Caco-2 (cell line): ENCODE data around the gene ADD2. TPM values are rescaled to one million over a fixed set of nuclear protein-coding genes. Genes with fewer than 3 reads are reported as not detected.

Experiments used
- BruUV-seq: library from RNA; stranded (reverse); fragments of 400-500 nt; replicated peaks from 2 replicates; lab custom pipeline; 2021; lab: Mats Ljungman, UMichigan
- CTCF ChIA-PET: fragments of 300-600 bp; sonication (Branson Sonifier 250); formaldehyde crosslinking; loops from one replicate; lab custom pipeline; 2022; ENCODE audit warnings: antibody characterized with exemption; lab: Charles Lee
- POLR2A ChIA-PET: fragments of 300-600 bp; sonication (Branson Sonifier 250); formaldehyde crosslinking; loops from one replicate; lab custom pipeline; 2022; ENCODE audit warnings: antibody characterized with exemption; lab: Charles Lee
- DNase-seq, 2 experiments: peaks; one replicate each; pipeline versions ENCODE4 v3.0.0 to v3.0.0-alpha.2; 2020 to 2022
- H3K27me3 ChIP-seq: replicated peaks from 2 replicates; pipeline ENCODE4 v1.6.0; 2011; ENCODE audit warnings: low read length; ENCODE audit not compliant: control insufficient read depth, insufficient read depth
- H3K36me3 ChIP-seq: 2 replicates; pipeline ENCODE4 v1.5.1; 2011; ENCODE audit warnings: low read length; ENCODE audit not compliant: control insufficient read depth, insufficient read depth
- H3K4me1 ChIP-seq: fragments of 250-450 bp; sonication (Bioruptor Pico); 2 replicates; pipeline ENCODE4 v1.5.1; 2020; ENCODE audit warnings: mild to moderate bottlenecking
- H3K4me3 ChIP-seq: 2 replicates; pipeline ENCODE4 v1.5.1; 2011; ENCODE audit warnings: low read depth, mild to moderate bottlenecking, control low read depth, low read length
- H3K9me3 ChIP-seq: fragments of 250-450 bp; sonication (Bioruptor Pico); 2 replicates; pipeline ENCODE4 v1.5.1; 2020; ENCODE audit warnings: mild to moderate bottlenecking, moderate library complexity
- H3K27ac Mint-ChIP-seq: one replicate; pipeline ENCODE4 v1.8.0; 2022; ENCODE audit warnings: mixed read lengths; ENCODE audit not compliant: unreplicated experiment
- H3K27me3 Mint-ChIP-seq: one replicate; pipeline ENCODE4 v1.8.0; 2022; ENCODE audit warnings: mixed read lengths; ENCODE audit not compliant: insufficient read depth, unreplicated experiment
- H3K36me3 Mint-ChIP-seq: one replicate; pipeline ENCODE4 v1.8.0; 2022; ENCODE audit warnings: mild to moderate bottlenecking, mixed read lengths; ENCODE audit not compliant: insufficient read depth, unreplicated experiment
- H3K4me1 Mint-ChIP-seq: one replicate; pipeline ENCODE4 v1.8.0; 2022; ENCODE audit warnings: low read depth, mixed read lengths; ENCODE audit not compliant: unreplicated experiment
- H3K4me3 Mint-ChIP-seq: one replicate; pipeline ENCODE4 v1.8.0; 2022; ENCODE audit warnings: mild to moderate bottlenecking, moderate library complexity, mixed read lengths; ENCODE audit not compliant: unreplicated experiment
- H3K9me3 Mint-ChIP-seq: one replicate; pipeline ENCODE4 v1.8.0; 2022; ENCODE audit warnings: mixed read lengths; ENCODE audit not compliant: unreplicated experiment
- intact Hi-C: fragments of 100-400 bp; cut with micrococcal nuclease; formaldehyde crosslinking; loops from one replicate; pipeline ENCODE4 v1.10.0; 2022; ENCODE audit not compliant: unreplicated experiment
- total RNA-seq: library from RNA; stranded (reverse); gene quantifications from 2 replicates; pipeline ENCODE4 v1.2.3, GENCODE V29; 2022
- TF ChIP-seq, protein P1 (sequence below), 2 experiments: fragments of 200-600 bp in 1 of 2; IDR thresholded peaks; 1 replicate in 1 of 2; 2 replicates in 1 of 2; pipeline versions ENCODE4 v1.5.1 to v1.8.0; 2011 to 2022; ENCODE audit warnings: antibody characterized with exemption in 1 of 2, control low read depth in 1 of 2, inconsistent platforms in 1 of 2, low read depth in 1 of 2, low read length in 1 of 2, mild to moderate bottlenecking in 1 of 2, moderate library complexity in 1 of 2; ENCODE audit not compliant: insufficient read depth in 1 of 2, severe bottlenecking in 1 of 2, unreplicated experiment in 1 of 2

Gene ADD2
- total RNA-seq, 1 experiment from 2014 or later = not detected

- peaks cover 1% of the 10 kb centered on the region; the same call in 1 of the 2 replicates for H3K27me3 ChIP-seq
- no peaks in the 10 kb centered on the region for H3K36me3 ChIP-seq
- DNase-seq = no peak
- no TSS peak for BruUV-seq
- H3K9me3 ChIP-seq = no peaks in the 10 kb centered on the region
- H3K4me3 Mint-ChIP-seq = no peak overlapping the region
- POLR2A ChIA-PET = no interaction called here
- H3K27me3 Mint-ChIP-seq = peaks cover 21% of the 10 kb centered on the region
- no peaks in the 10 kb centered on the region for H3K4me1 ChIP-seq
- intact Hi-C loops = no loop called here
- H3K4me1 Mint-ChIP-seq = no peaks in the 10 kb centered on the region
- H3K36me3 Mint-ChIP-seq = no peaks in the 10 kb centered on the region
- CTCF ChIA-PET = interaction anchor here (0.7 kb wide), 1 partner anchor 25 kb away, joined by 3 read pairs; no protein-coding TSS in a partner anchor
- H3K27ac Mint-ChIP-seq = no peak overlapping the region
- H3K9me3 Mint-ChIP-seq = no peaks in the 10 kb centered on the region
- H3K4me3 ChIP-seq = no peak overlapping the region
- TF ChIP-seq, protein P1, sequence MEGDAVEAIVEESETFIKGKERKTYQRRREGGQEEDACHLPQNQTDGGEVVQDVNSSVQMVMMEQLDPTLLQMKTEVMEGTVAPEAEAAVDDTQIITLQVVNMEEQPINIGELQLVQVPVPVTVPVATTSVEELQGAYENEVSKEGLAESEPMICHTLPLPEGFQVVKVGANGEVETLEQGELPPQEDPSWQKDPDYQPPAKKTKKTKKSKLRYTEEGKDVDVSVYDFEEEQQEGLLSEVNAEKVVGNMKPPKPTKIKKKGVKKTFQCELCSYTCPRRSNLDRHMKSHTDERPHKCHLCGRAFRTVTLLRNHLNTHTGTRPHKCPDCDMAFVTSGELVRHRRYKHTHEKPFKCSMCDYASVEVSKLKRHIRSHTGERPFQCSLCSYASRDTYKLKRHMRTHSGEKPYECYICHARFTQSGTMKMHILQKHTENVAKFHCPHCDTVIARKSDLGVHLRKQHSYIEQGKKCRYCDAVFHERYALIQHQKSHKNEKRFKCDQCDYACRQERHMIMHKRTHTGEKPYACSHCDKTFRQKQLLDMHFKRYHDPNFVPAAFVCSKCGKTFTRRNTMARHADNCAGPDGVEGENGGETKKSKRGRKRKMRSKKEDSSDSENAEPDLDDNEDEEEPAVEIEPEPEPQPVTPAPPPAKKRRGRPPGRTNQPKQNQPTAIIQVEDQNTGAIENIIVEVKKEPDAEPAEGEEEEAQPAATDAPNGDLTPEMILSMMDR (IDR thresholded peaks at IDR 0.05; ENCODE audit: insufficient read depth in 1 of 2, low read depth in 1 of 2, low read length in 1 of 2, severe bottlenecking in 1 of 2, unreplicated experiment in 1 of 2) = no peak
These were observed 12.0 kb upstream of the ADD2 start for GRCh38 chr2:70779911-70780545.

- TF ChIP-seq, protein P1 (IDR thresholded peaks at IDR 0.05; ENCODE audit: insufficient read depth in 1 of 2, low read depth in 1 of 2, low read length in 1 of 2, severe bottlenecking in 1 of 2, unreplicated experiment in 1 of 2) = no peak
- Histone ChIP-seq H3K27me3 (peaks cover 1% of the 10 kb centered on the region; the same call in 1 of the 2 replicates), H3K4me3 (no peak overlapping the region), H3K36me3 (no peaks in the 10 kb centered on the region), H3K4me1 (no peaks in the 10 kb centered on the region), H3K9me3 (no peaks in the 10 kb centered on the region)
- ChIA-PET CTCF (no interaction called here), POLR2A (no interaction called here)
- Mint-ChIP-seq H3K4me1 (no peaks in the 10 kb centered on the region), H3K27ac (no peak overlapping the region), H3K9me3 (no peaks in the 10 kb centered on the region), H3K27me3 (peaks cover 21% of the 10 kb centered on the region), H3K36me3 (no peaks in the 10 kb centered on the region), H3K4me3 (no peak overlapping the region)
- intact Hi-C loops = no loop called here
- BruUV-seq = no TSS peak
- DNase-seq = no peak
These were observed 11.5 kb upstream of the ADD2 start for GRCh38 chr2:70779491-70779890.

- TF ChIP-seq, protein P1 (IDR thresholded peaks at IDR 0.05; ENCODE audit: insufficient read depth in 1 of 2, low read depth in 1 of 2, low read length in 1 of 2, severe bottlenecking in 1 of 2, unreplicated experiment in 1 of 2) = no peak
- CTCF ChIA-PET = no interaction called here
- H3K27ac Mint-ChIP-seq = no peak overlapping the region
- Histone ChIP-seq H3K4me1 (no peaks in the 10 kb centered on the region), H3K27me3 (peaks cover 1% of the 10 kb centered on the region; the same call in 1 of the 2 replicates), H3K4me3 (no peak overlapping the region), H3K36me3 (no peaks in the 10 kb centered on the region), H3K9me3 (no peaks in the 10 kb centered on the region)
- H3K9me3 Mint-ChIP-seq = peaks cover 7% of the 10 kb centered on the region
- BruUV-seq = no TSS peak
- no peak overlapping the region for H3K4me3 Mint-ChIP-seq
- DNase-seq = no peak
- peaks cover 28% of the 10 kb centered on the region for H3K27me3 Mint-ChIP-seq
- no peaks in the 10 kb centered on the region for H3K36me3 Mint-ChIP-seq
- no peaks in the 10 kb centered on the region for H3K4me1 Mint-ChIP-seq
- intact Hi-C loops = no loop called here
- POLR2A ChIA-PET = no interaction called here
These were observed 10.7 kb upstream of the ADD2 start for GRCh38 chr2:70778676-70779075.
